A549 treated with AZD9567 at 1 μM for 4 hours (cell line): ENCODE results near the gene PA2G4. TPM values are rescaled to one million over a fixed set of nuclear protein-coding genes. Genes with fewer than 3 reads are reported as not detected.

Source experiments
- total RNA-seq: library from RNA; stranded (reverse); fragments of 200-300 nt; extraction: Qiagen RNA extraction; gene quantifications from 5 replicates; pipeline ENCODE4 v1.2.3, GENCODE V29; 2022; ENCODE audit not compliant: insufficient read depth

Gene PA2G4
- 280 to 304 TPM (median 287 TPM) in 5 replicates for total RNA-seq

GRCh38 chr12:56104109-56104814, at the start of gene PA2G4:
TSS of gene PA2G4 (plus strand) at chr12:56104559. CDS start at chr12:56104738, 179 bp downstream.

GRCh38 chr12:56079723-56080555, 24.4 kb upstream of the PA2G4 start, which contains the start of gene ERBB3:
TSS of gene ERBB3 (plus strand) at chr12:56080165. CDS start at chr12:56080301, 136 bp downstream.

GRCh38 chr12:56116267-56117081, 12.1 kb downstream of the PA2G4 start, which contains the start of gene RPL41:
TSS of gene RPL41 (plus strand) at chr12:56116633.

GRCh38 chr12:56117778-56118687, 13.7 kb downstream of the PA2G4 start, which contains the start of gene ZC3H10:
TSS of gene ZC3H10 (plus strand) at chr12:56118266. CDS start at chr12:56120563, 2,297 bp downstream.

GRCh38 chr12:56127888-56128669, 23.7 kb downstream of the PA2G4 start, which contains the start of gene ESYT1:
TSS of gene ESYT1 (plus strand) at chr12:56128267. CDS start at chr12:56128320, 53 bp downstream.

GRCh38 chr12:56152132-56152755, 47.9 kb downstream of the PA2G4 start, which contains the start of gene MYL6B:
TSS of gene MYL6B (plus strand) at chr12:56152587. CDS start at chr12:56153919, 1,332 bp downstream.

GRCh38 chr12:56158029-56158925, 53.9 kb downstream of the PA2G4 start, which contains the start of gene MYL6:
TSS of gene MYL6 (plus strand) at chr12:56158359. CDS start at chr12:56158402, 43 bp downstream.

Other genes starting within 250 kb of the PA2G4 start
- gene PYM1, start 176.7 kb upstream of the PA2G4 start, total RNA-seq, result 38.0 to 46.9 TPM (median 40.9 TPM) in 5 replicates
- gene DGKA, start 173.4 kb upstream of the PA2G4 start, total RNA-seq, result 16.5 to 52.6 TPM (median 18.3 TPM) in 5 replicates
- gene PMEL, start 138.5 kb upstream of the PA2G4 start, total RNA-seq, result 0.73 to 2.4 TPM (median 0.96 TPM) in 5 replicates
- gene CDK2, start 137.7 kb upstream of the PA2G4 start, total RNA-seq, result 46.4 to 94.3 TPM (median 55.3 TPM) in 5 replicates
- gene RAB5B, start 130.5 kb upstream of the PA2G4 start, total RNA-seq, result 27.4 to 34.9 TPM (median 33.8 TPM) in 5 replicates
- 6.4 to 10.7 TPM (median 8.1 TPM) in 5 replicates for gene SUOX, start 107.3 kb upstream of the PA2G4 start, total RNA-seq
- 1.5 to 2.2 TPM (median 1.9 TPM) in 5 replicates for gene IKZF4, start 83.5 kb upstream of the PA2G4 start, total RNA-seq
- gene RPS26, start 62.6 kb upstream of the PA2G4 start, total RNA-seq, result 460 to 862 TPM (median 750 TPM) in 5 replicates
- 0.93 to 5.5 TPM (median 1.8 TPM) in 5 replicates for gene ERBB3, start 24.4 kb upstream of the PA2G4 start, total RNA-seq
- gene RPL41, start 12.1 kb downstream of the PA2G4 start, total RNA-seq, result 3,768 to 6,003 TPM (median 5,882 TPM) in 5 replicates
- 2.7 to 3.5 TPM (median 3.0 TPM) in 5 replicates for gene ZC3H10, start 13.7 kb downstream of the PA2G4 start, total RNA-seq
- gene ESYT1, start 23.7 kb downstream of the PA2G4 start, total RNA-seq, result 59.9 to 76.2 TPM (median 68.0 TPM) in 5 replicates
- 45.1 to 79.4 TPM (median 77.9 TPM) in 5 replicates for gene MYL6B, start 48.0 kb downstream of the PA2G4 start, total RNA-seq
- 2,096 to 2,356 TPM (median 2,204 TPM) in 5 replicates for gene MYL6, start 53.8 kb downstream of the PA2G4 start, total RNA-seq
- 27.9 to 36.9 TPM (median 34.1 TPM) in 5 replicates for gene SMARCC2, start 84.9 kb downstream of the PA2G4 start, total RNA-seq
- 22.1 to 27.6 TPM (median 26.5 TPM) in 5 replicates for gene RNF41, start 117.4 kb downstream of the PA2G4 start, total RNA-seq
- 41.7 to 59.8 TPM (median 56.8 TPM) in 5 replicates for gene NABP2, start 119.8 kb downstream of the PA2G4 start, total RNA-seq
- gene SLC39A5, start 125.5 kb downstream of the PA2G4 start, total RNA-seq, result 0.09 to 0.13 TPM in 2 of 5 replicates, not detected in the others
- gene ANKRD52, start 153.8 kb downstream of the PA2G4 start, total RNA-seq, result 35.1 to 49.3 TPM (median 47.5 TPM) in 5 replicates
- gene COQ10A, start 162.4 kb downstream of the PA2G4 start, total RNA-seq, result 12.7 to 20.1 TPM (median 19.6 TPM) in 5 replicates
- 137 to 190 TPM (median 152 TPM) in 5 replicates for gene CS, start 195.8 kb downstream of the PA2G4 start, total RNA-seq
- 98.2 to 156 TPM (median 149 TPM) in 5 replicates for gene CNPY2, start 211.4 kb downstream of the PA2G4 start, total RNA-seq
- 9.8 to 17.7 TPM (median 14.8 TPM) in 5 replicates for gene PAN2, start 229.4 kb downstream of the PA2G4 start, total RNA-seq
- 0.40 to 0.78 TPM (median 0.54 TPM) in 4 of 5 replicates, not detected in the other for gene IL23A, start 234.3 kb downstream of the PA2G4 start, total RNA-seq